Epithelial cell of proximal tubule (primary cell): Measurements from ENCODE around the gene FAM81A. TPM values are rescaled to one million over a fixed set of nuclear protein-coding genes. Genes with fewer than 3 reads are reported as not detected.

Source experiments
- DNase-seq: peaks from one replicate; pipeline ENCODE4 v3.0.0-alpha.2; 2011; ENCODE audit warnings: low read depth
- H3K4me3 ChIP-seq: 2 replicates; pipeline ENCODE4 v1.5.1; 2011; ENCODE audit warnings: low read depth, mild to moderate bottlenecking, low read length
- CTCF ChIP-seq: conservative IDR thresholded peaks from 2 replicates; pipeline ENCODE4 v1.5.1; 2012; ENCODE audit warnings: low read depth, mild to moderate bottlenecking, low read length
- total RNA-seq: library from RNA; depleted of rRNA; stranded (reverse); fragments of >200 nt; gene quantifications from 2 replicates; pipeline ENCODE4 v1.2.3, GENCODE V29; 2015

FAM81A gene
- total RNA-seq, 1 donor from 2014 or later, result 5.2 TPM

GRCh38 chr15:59444081-59444835 lies 6.3 kb downstream of the FAM81A start:
- no peak overlapping the region for H3K4me3 ChIP-seq
- no peak for DNase-seq
- TF ChIP-seq CTCF, result no peak

GRCh38 chr15:59444980-59445545 lies 7.1 kb downstream of the FAM81A start:
- no peak for DNase-seq
- H3K4me3 ChIP-seq, result no peak overlapping the region
- TF ChIP-seq CTCF, result no peak

- TF ChIP-seq CTCF, result no peak
- H3K4me3 ChIP-seq, result no peak overlapping the region
- DNase-seq, result no peak
Observed at GRCh38 chr15:59446232-59446957, 8.4 kb downstream of the FAM81A start.

- TF ChIP-seq CTCF, result no peak
- no peak for DNase-seq
- no peak overlapping the region for H3K4me3 ChIP-seq
Observed at GRCh38 chr15:59447367-59447766, 9.4 kb downstream of the FAM81A start.

- DNase-seq, result no peak
- no peak for TF ChIP-seq CTCF
- no peak overlapping the region for H3K4me3 ChIP-seq
Observed at GRCh38 chr15:59448871-59449270, 10.9 kb downstream of the FAM81A start.

GRCh38 chr15:59453474-59454215 lies 15.7 kb downstream of the FAM81A start:
- no peak for TF ChIP-seq CTCF
- DNase-seq, result no peak
- no peak overlapping the region for H3K4me3 ChIP-seq
